ENCODE measurements around the gene SAP30BP. TPM values are rescaled to one million over a fixed set of nuclear protein-coding genes. Genes with fewer than 3 reads are reported as not detected.

SAP30BP gene
- total and polyA plus RNA-seq, 8 donors = 24.6 to 154 (median 72.9) TPM

- intact Hi-C loops (cut with DNase I; ENCODE audit: low total_unique reads) = no loop called here
- Histone ChIP-seq H3K36me3 (peaks cover 24 to 69% (median 65%) of the 10 kb centered on the region in 4 donors), H3K27me3 (no peaks in the 10 kb centered on the region), H3K27ac (no peak overlapping the region), H3K4me3 (no peak overlapping the region), H3K9me3 (no peaks in the 10 kb centered on the region), H3K4me1 (peaks cover 19 to 31% (median 27%) of the 10 kb centered on the region in 4 donors)
- WGBS, 5 donors = 80 to 91% (median 90%) methylated on average over 6 of the region's 6 CpGs
- TF ChIP-seq CTCF (IDR thresholded peaks at IDR 0.05) (no peak), EP300 (IDR thresholded peaks at IDR 0.05) (no peak), POLR2AphosphoS5 (IDR thresholded peaks at IDR 0.05) (no peak), POLR2A (IDR thresholded peaks at IDR 0.05) (no peak)
- DNase-seq = no peak
Measured at GRCh38 chr17:75649687-75650086, 17.5 kb upstream of the SAP30BP start.

GRCh38 chr17:75650874-75651273 is 16.3 kb upstream of the SAP30BP start:
- no peak for DNase-seq
- 87 to 93% (median 92%) methylated on average over 7 of the region's 7 CpGs for WGBS, 5 donors
- intact Hi-C loops (cut with DNase I; ENCODE audit: low total_unique reads) = no loop called here

GRCh38 chr17:75652341-75652740 is 14.8 kb upstream of the SAP30BP start:
- Histone ChIP-seq H3K9me3 (no peaks in the 10 kb centered on the region), H3K27ac (no peak overlapping the region), H3K27me3 (no peaks in the 10 kb centered on the region), H3K4me3 (no peak overlapping the region), H3K36me3 (peaks cover 24 to 95% (median 84%) of the 10 kb centered on the region in 4 donors), H3K4me1 (peaks cover 1 to 13% (median 4%) of the 10 kb centered on the region in 4 donors)
- intact Hi-C loops (cut with DNase I; ENCODE audit: low total_unique reads) = no loop called here
- no peak for TF ChIP-seq POLR2A (IDR thresholded peaks at IDR 0.05)
- TF ChIP-seq CTCF (IDR thresholded peaks at IDR 0.05) = no peak
- TF ChIP-seq POLR2AphosphoS5 (IDR thresholded peaks at IDR 0.05) = no peak
- TF ChIP-seq EP300 (IDR thresholded peaks at IDR 0.05) = no peak
- no peak for DNase-seq
- WGBS, 5 donors = 86 to 95% (median 92%) methylated on average over 5 of the region's 5 CpGs

More at GRCh38 chr17:75650874-75651273, 16.3 kb upstream of the SAP30BP start:
- Histone ChIP-seq H3K4me1 (peaks cover 16 to 26% (median 17%) of the 10 kb centered on the region in 4 donors), H3K4me3 (no peak overlapping the region), H3K27me3 (no peaks in the 10 kb centered on the region), H3K36me3 (peaks cover 24 to 81% (median 77%) of the 10 kb centered on the region in 4 donors), H3K9me3 (no peaks in the 10 kb centered on the region), H3K27ac (no peak overlapping the region)
- TF ChIP-seq CTCF (IDR thresholded peaks at IDR 0.05) (no peak), POLR2AphosphoS5 (IDR thresholded peaks at IDR 0.05) (no peak), EP300 (IDR thresholded peaks at IDR 0.05) (no peak), POLR2A (IDR thresholded peaks at IDR 0.05) (no peak)

GRCh38 chr17:75652934-75653549 is 14.1 kb upstream of the SAP30BP start:
- Histone ChIP-seq H3K27ac (no peak overlapping the region), H3K27me3 (no peaks in the 10 kb centered on the region), H3K4me3 (no peak overlapping the region), H3K9me3 (no peaks in the 10 kb centered on the region), H3K36me3 (peaks cover 24 to 97% (median 87%) of the 10 kb centered on the region in 4 donors), H3K4me1 (peaks cover 0 to 9% (median 0%) of the 10 kb centered on the region in 4 donors)
- intact Hi-C loops (cut with DNase I; ENCODE audit: low total_unique reads) = no loop called here
- 58 to 67% (median 64%) methylated on average over 5 to 6 of the region's 6 CpGs for WGBS, 5 donors
- TF ChIP-seq POLR2A (IDR thresholded peaks at IDR 0.05) (no peak), EP300 (IDR thresholded peaks at IDR 0.05) (no peak), POLR2AphosphoS5 (IDR thresholded peaks at IDR 0.05) (no peak), CTCF (IDR thresholded peaks at IDR 0.05) (peak in 5 of 7 experiments; percentile 30 to 75 (median 58))
- DNase-seq = peak in 1 of 2 donors; percentile 79
